Measurements from ENCODE around the gene ELFN2.

Gene ELFN2

GRCh38 chr22:37328017-37328416, 99.3 kb downstream of the ELFN2 start:
- H3K4me3 ChIP-seq (ENCODE audit: low read depth, low read length), result no peak overlapping the region
- DNase-seq (ENCODE audit: low read depth), result no peak
- TF ChIP-seq CTCF (IDR thresholded peaks at IDR 0.05; ENCODE audit: low read depth, low read length, missing control alignments), result no peak

GRCh38 chr22:37326726-37327125, 100.6 kb downstream of the ELFN2 start:
- TF ChIP-seq CTCF (IDR thresholded peaks at IDR 0.05; ENCODE audit: low read depth, low read length, missing control alignments), result no peak
- no peak for DNase-seq (ENCODE audit: low read depth)
- no peak overlapping the region for H3K4me3 ChIP-seq (ENCODE audit: low read depth, low read length)

DNA sequence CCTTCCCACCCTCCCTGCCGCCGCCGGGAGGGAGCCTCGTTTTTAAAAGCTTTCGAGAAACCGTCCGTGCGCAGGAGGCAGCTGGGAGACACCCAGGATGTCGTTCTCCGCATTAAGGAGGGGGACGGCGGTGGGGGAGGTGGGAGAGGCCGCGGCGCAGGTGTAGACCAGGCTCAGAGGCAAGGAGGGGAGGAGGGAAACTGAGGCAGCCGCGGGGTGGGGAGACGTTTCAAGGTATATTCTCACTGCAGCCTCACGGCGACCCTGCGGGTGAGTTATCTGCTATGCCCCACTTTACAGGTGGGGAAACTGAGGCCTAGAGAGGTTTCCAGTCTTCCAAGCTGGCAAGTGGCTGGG, 102.3 kb downstream of the ELFN2 start:
- no peak overlapping the region for H3K4me3 ChIP-seq (ENCODE audit: low read depth, low read length)
- no peak for TF ChIP-seq CTCF (IDR thresholded peaks at IDR 0.05; ENCODE audit: low read depth, low read length, missing control alignments)
- no peak for DNase-seq (ENCODE audit: low read depth)

GRCh38 chr22:37324340-37325038, 102.8 kb downstream of the ELFN2 start:
- no peak for DNase-seq (ENCODE audit: low read depth)
- no peak overlapping the region for H3K4me3 ChIP-seq (ENCODE audit: low read depth, low read length)
- no peak for TF ChIP-seq CTCF (IDR thresholded peaks at IDR 0.05; ENCODE audit: low read depth, low read length, missing control alignments)

DNA sequence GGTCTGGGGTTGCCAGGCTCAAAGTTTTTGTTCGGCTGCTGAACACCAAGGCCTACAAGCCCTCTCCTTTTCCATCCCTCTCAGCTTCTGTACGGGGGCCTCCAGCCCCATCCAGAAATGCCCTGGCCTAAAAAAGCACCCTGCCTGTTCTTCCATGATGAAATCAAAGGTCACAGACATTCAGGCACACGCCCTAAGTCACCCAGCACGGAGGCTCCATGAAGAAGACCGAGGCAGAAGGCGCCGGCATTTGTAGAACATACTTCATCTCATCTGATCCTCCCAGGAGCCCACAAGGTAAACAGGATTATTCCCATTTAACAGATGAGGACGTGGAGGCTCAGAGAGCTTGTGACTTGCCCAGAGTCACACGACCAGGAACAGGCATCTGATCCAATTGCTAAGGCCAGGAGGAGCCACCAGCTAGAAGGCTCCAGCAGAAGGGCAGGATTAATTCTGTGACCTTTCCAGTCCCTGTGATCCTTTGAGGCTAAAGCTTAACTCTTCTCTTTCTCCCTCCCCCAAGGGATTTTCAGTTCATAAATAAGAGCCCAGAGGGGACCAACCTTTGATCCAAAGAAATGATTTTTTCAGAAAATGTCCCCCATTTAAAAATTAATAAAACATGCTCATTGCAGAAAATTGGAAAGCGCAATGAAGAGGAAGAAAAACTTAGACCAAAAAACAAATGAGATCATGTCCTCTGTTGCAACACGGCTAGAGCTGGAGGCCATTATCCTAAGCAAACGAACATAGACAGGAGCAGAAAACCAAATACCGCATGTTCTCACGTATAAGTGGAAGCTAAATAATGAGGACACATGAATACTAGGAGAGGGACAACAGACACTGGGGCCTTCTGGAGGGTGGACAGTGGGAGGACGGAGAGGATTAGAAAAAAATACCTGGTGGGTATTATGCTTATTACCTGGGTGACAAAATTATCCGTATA, 106.3 kb downstream of the ELFN2 start:
- no peak overlapping the region for H3K4me3 ChIP-seq (ENCODE audit: low read depth, low read length)
- TF ChIP-seq CTCF (IDR thresholded peaks at IDR 0.05; ENCODE audit: low read depth, low read length, missing control alignments), result no peak
- DNase-seq (ENCODE audit: low read depth), result no peak

DNA sequence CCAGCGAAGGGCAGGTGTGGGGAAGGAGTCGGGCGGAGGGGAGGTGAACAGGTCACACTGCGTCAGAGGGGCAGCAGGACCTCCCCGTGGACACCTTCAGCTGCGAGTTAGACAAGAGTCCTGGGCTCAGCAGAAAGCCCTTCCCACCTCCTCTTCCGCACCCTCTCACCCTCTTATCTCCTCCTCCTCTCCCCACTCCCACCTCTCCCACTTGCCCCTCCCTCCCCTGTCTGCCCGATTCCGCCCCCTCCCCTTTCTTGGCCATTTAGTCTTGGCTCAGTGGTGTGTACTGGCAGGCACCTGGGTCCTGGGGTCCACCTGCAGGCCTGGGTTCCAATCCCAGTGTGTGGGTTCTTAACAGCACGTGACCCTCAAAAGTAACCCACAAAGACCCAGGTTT, 107.8 kb downstream of the ELFN2 start:
- no peak overlapping the region for H3K4me3 ChIP-seq (ENCODE audit: low read depth, low read length)
- TF ChIP-seq CTCF (IDR thresholded peaks at IDR 0.05; ENCODE audit: low read depth, low read length, missing control alignments), result no peak
- DNase-seq (ENCODE audit: low read depth), result no peak

Measured in GM12864 (cell line).